ENCODE measurements around the gene BANF1.
A peak's percentile ranks its signal among the peaks of the same experiment; 100 is the strongest.

BANF1 gene

GRCh38 chr11:66001942-66002647 lies at the start of gene BANF1, which contains the start of gene EIF1AD:
Gene BANF1, plus strand, starts transcription at chr11:66002503. Its CDS starts 748 bp downstream, at chr11:66003251.
Gene EIF1AD, minus strand, starts transcription at chr11:66002157. Its CDS starts 1,768 bp downstream, at chr11:66000389.
- peak; percentile 96 for DNase-seq

GRCh38 chr11:65953471-65953870 lies 48.8 kb upstream of the BANF1 start:
- DNase-seq = no peak

- DNase-seq = no peak
Measured at GRCh38 chr11:65954771-65955170, 47.5 kb upstream of the BANF1 start.

- DNase-seq = no peak
Measured at GRCh38 chr11:65958291-65958690, 44.0 kb upstream of the BANF1 start.

- DNase-seq = peak; percentile 34
Measured at GRCh38 chr11:65958774-65959420, 43.4 kb upstream of the BANF1 start.

- DNase-seq = no peak
Measured at GRCh38 chr11:65960824-65961266, 41.5 kb upstream of the BANF1 start.

- DNase-seq = peak; percentile 96
Measured at GRCh38 chr11:65961267-65962140, 40.8 kb upstream of the BANF1 start, which contains the start of gene SART1. Gene SART1, plus strand, starts transcription at chr11:65961734. Its CDS starts 47 bp downstream, at chr11:65961781.

- no peak for DNase-seq
Measured at GRCh38 chr11:65962141-65962564, 40.1 kb upstream of the BANF1 start.

- no peak for DNase-seq
Measured at GRCh38 chr11:65964906-65965305, 37.4 kb upstream of the BANF1 start.

- DNase-seq = no peak
Measured at GRCh38 chr11:65965986-65966762, 36.1 kb upstream of the BANF1 start.

- no peak for DNase-seq
Measured at GRCh38 chr11:65967329-65967934, 34.9 kb upstream of the BANF1 start.

GRCh38 chr11:65968600-65969482 lies 33.5 kb upstream of the BANF1 start:
- no peak for DNase-seq

GRCh38 chr11:65972116-65972515 lies 30.2 kb upstream of the BANF1 start:
- DNase-seq = no peak

- no peak for DNase-seq
Measured at GRCh38 chr11:65973439-65974110, 28.7 kb upstream of the BANF1 start.

GRCh38 chr11:65975771-65976170 lies 26.5 kb upstream of the BANF1 start:
- DNase-seq = no peak

- no peak for DNase-seq
Measured at GRCh38 chr11:65976216-65977176, 25.8 kb upstream of the BANF1 start.

GRCh38 chr11:65977621-65978390 lies 24.5 kb upstream of the BANF1 start:
- DNase-seq = no peak

All from NCI-H510A (cell line).